ENCODE data around the gene HRCT1. TPM values are rescaled to one million over a fixed set of nuclear protein-coding genes. Genes with fewer than 3 reads are reported as not detected.
A peak's percentile ranks its signal among the peaks of the same experiment; 100 is the strongest.

The HRCT1 gene
- total and polyA plus RNA-seq, 2 of the 4 experiments (the other 2 are of a cell fraction): 1.1 to 3.9 TPM

GRCh38 chr9:35942286-35942685 is 36.3 kb downstream of the HRCT1 start:
- no peak overlapping the region for H3K18ac ChIP-seq (ENCODE audit: low read depth, low read length)
- no peak overlapping the region for H4K5ac ChIP-seq (ENCODE audit: low read depth, low read length)
- ATAC-seq (ENCODE audit: low read depth) (no peak), DNase-seq (no peak)
- no peaks in the 10 kb centered on the region for H4K20me1 ChIP-seq (ENCODE audit: insufficient read depth, low read length)
- H2AK5ac ChIP-seq (ENCODE audit: low read depth, low read length): no peak overlapping the region
- no peak overlapping the region for H3K27ac ChIP-seq (ENCODE audit: insufficient read depth, low read length)
- H3K9ac ChIP-seq (ENCODE audit: low read depth, low read length): no peak overlapping the region
- H4K8ac ChIP-seq (ENCODE audit: low read depth in 2 of 2, low read length in 2 of 2): 0 out of 4 replicates have a peak overlapping the region, but pooled peaks of 1 of the 2 experiments have one; percentile 33
- peak overlapping the region; percentile 6; the same call in 1 of the 2 replicates for H4K91ac ChIP-seq (ENCODE audit: insufficient read depth, low read depth, low read length)
- TF ChIP-seq POLR2A (IDR thresholded peaks at IDR 0.05; ENCODE audit: low read depth, low read length) (no peak), SMC3 (IDR thresholded peaks at IDR 0.05; ENCODE audit: low read depth, low read length) (no peak), BHLHE40 (IDR thresholded peaks at IDR 0.05; ENCODE audit: low read depth, low read length) (no peak), MAZ (IDR thresholded peaks at IDR 0.05; ENCODE audit: borderline replicate concordance, low read depth, low read length) (no peak), RFX5 (IDR thresholded peaks at IDR 0.05; ENCODE audit: low read depth, low read length) (no peak), FOS (IDR thresholded peaks at IDR 0.05; ENCODE audit: low read depth, low read length) (no peak), USF2 (IDR thresholded peaks at IDR 0.05; ENCODE audit: low read depth, low read length) (no peak), MXI1 (IDR thresholded peaks at IDR 0.05; ENCODE audit: borderline replicate concordance, low read depth, low read length) (no peak), MAFK (IDR thresholded peaks at IDR 0.05; ENCODE audit: low read depth, low read length) (no peak), NFE2L2 (IDR thresholded peaks at IDR 0.05; ENCODE audit: low read depth, low read length) (no peak), CEBPB (IDR thresholded peaks at IDR 0.05; ENCODE audit: low read depth, low read length) (no peak), CTCF (conservative IDR thresholded peaks at IDR 0.05; ENCODE audit: low read depth, low read length) (no peak), CHD1 (IDR thresholded peaks at IDR 0.05; ENCODE audit: low read depth, low read length) (no peak), RCOR1 (IDR thresholded peaks at IDR 0.05; ENCODE audit: insufficient replicate concordance, low read length) (no peak), RAD21 (IDR thresholded peaks at IDR 0.05; ENCODE audit: low read length) (no peak), ELK1 (IDR thresholded peaks at IDR 0.05; ENCODE audit: borderline replicate concordance, low read depth, low read length) (no peak)
- H3K56ac ChIP-seq (ENCODE audit: extremely low read depth, insufficient read depth, low read length): no peak overlapping the region
- 0 out of 2 replicates have a peak overlapping the region, but pooled peaks have one; percentile 20 for H2BK120ac ChIP-seq (ENCODE audit: low read depth, low read length)
- H2AK9ac ChIP-seq (replicated peaks; ENCODE audit: low read depth, low read length, poor library complexity): no peak overlapping the region
- H3K4me3 ChIP-seq (ENCODE audit: insufficient read depth, low read depth, low read length): no peak overlapping the region
- no peaks in the 10 kb centered on the region for H3K27me3 ChIP-seq (ENCODE audit: control insufficient read depth, insufficient read depth, low read length)
- peak overlapping the region; percentile 77; the same call in 1 of the 2 replicates for H2BK20ac ChIP-seq (ENCODE audit: low read depth, low read length)
- CTCF ChIA-PET: no interaction called here
- no peaks in the 10 kb centered on the region for H3K36me3 ChIP-seq (ENCODE audit: control insufficient read depth, insufficient read depth, low read length)
- H3K14ac ChIP-seq (replicated peaks; ENCODE audit: low read depth, low read length): peak overlapping the region; percentile 44; the same call in 1 of the 2 replicates
- no peak overlapping the region for H2BK15ac ChIP-seq (ENCODE audit: low read depth, low read length)
- no peaks in the 10 kb centered on the region for H3K9me3 ChIP-seq (ENCODE audit: control insufficient read depth, insufficient read depth, low read length)
- in situ Hi-C loops (cut with MboI; ENCODE audit: low sequenced_read_pairs) (loop anchor here (10.0 kb wide), 1 partner anchor 57 kb away; no protein-coding TSS in a partner anchor), intact Hi-C loops (cut with micrococcal nuclease) (no loop called here), dilution Hi-C loops (cut with HindIII; ENCODE audit: low sequenced_read_pairs, unreplicated experiment) (no loop called here)
- peaks cover 0 to 4% of the 10 kb centered on the region in 2 experiments; a peak in 2 of 4 replicates for H3K79me1 ChIP-seq (ENCODE audit: low read depth in 1 of 2, low read length in 2 of 2)
- H2AFZ ChIP-seq (replicated peaks; ENCODE audit: low read length, poor library complexity): no peak overlapping the region
- POLR2A ChIA-PET (ENCODE audit: unreplicated experiment): no interaction called here
- no TSS peak for BruUV-seq (replicated peaks)
- no peak overlapping the region for H3K23ac ChIP-seq (ENCODE audit: low read depth, low read length)
- WGBS, 2 experiments (ENCODE audit: extremely low coverage in 2 of 2, insufficient read length in 1 of 2): 81% methylated on average over 3 of the region's 5 CpGs; no CpG with 5 or more reads in 1 of the 2 experiments
- H3K9me1 ChIP-seq (ENCODE audit: insufficient read depth, low read length): peaks cover 11% of the 10 kb centered on the region
- no peak overlapping the region for H3K4me2 ChIP-seq (ENCODE audit: low read depth, low read length)
- peaks cover 10% of the 10 kb centered on the region for H3K4me1 ChIP-seq (ENCODE audit: control insufficient read depth, insufficient read depth, low read length)
- H3K4ac ChIP-seq (ENCODE audit: low read depth, low read length): no peak overlapping the region
- no peak overlapping the region for H2BK5ac ChIP-seq (ENCODE audit: low read depth, low read length, poor library complexity, severe bottlenecking)

Measured in IMR-90 (cell line).